Measurements from ENCODE around the gene KCNN3. TPM values are rescaled to one million over a fixed set of nuclear protein-coding genes. Genes with fewer than 3 reads are reported as not detected.

Gene KCNN3
- total and polyA plus RNA-seq, 2 of the 8 experiments (the other 6 are each of a cell fraction or from before 2014, with no cell fraction given), result 2.8 to 3.7 TPM

DNA sequence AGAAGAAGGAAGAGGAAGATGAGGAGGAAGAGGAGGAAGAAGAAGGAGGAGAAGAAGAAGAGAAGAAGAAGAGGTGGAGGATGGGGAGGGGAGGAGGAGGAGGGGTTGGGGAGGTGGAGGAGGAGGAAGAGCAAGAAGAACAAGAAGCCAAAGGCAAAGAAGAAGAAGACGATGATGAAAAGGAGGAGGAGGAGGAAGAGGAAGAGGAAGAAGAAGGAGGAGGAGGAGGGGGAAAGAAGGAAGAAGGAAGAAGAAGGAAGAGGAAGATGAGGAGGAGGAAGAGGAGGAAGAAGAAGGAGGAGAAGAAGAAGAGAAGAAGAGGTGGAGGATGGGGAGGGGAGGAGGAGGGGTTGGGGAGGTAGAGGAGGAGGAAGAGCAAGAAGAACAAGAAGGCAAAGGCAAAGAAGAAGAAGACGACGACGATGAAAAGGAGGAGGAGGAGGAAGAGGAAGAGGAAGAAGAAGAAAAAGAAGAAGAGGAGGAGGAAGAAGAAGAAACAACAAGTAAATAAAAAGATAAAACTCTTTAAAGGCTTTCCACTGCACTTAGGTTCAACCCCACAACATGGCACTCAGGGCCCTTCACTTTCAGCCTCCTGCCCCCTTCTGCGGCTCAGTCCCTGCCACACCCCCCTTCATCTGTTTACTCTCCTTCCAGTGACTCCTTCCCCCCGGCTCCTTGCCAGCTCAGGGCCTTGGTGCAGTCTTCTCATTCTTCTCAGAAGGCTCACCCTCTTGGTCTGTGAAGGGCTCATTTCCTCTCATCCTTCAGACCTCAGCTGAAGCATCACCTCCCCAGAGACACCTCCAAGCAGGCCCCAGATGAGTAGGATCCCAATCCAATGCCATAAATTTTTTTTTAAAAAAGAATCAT is 114.0 kb downstream of the KCNN3 start (continued):
- TF ChIP-seq KDM1A (IDR thresholded peaks at IDR 0.05; ENCODE audit: borderline replicate concordance, low read length) (no peak), EP300 (IDR thresholded peaks at IDR 0.05; ENCODE audit: borderline replicate concordance in 1 of 2, low read depth in 2 of 2, low read length in 2 of 2) (no peak), GABPA (IDR thresholded peaks at IDR 0.05; ENCODE audit: borderline replicate concordance, insufficient read depth, low read length) (no peak)
